H9 (cell line): ENCODE results near the gene EMC8. TPM values are rescaled to one million over a fixed set of nuclear protein-coding genes. Genes with fewer than 3 reads are reported as not detected.

Experiments used
- DNase-seq: peaks from one replicate; pipeline ENCODE4 v3.0.0-alpha.2; 2017
- H2AFZ ChIP-seq: one replicate; pipeline ENCODE4 v1.6.1; 2013; ENCODE audit warnings: mild to moderate bottlenecking, low read length, control low read depth, moderate library complexity
- H2AK5ac ChIP-seq: 2 replicates; pipeline ENCODE4 v1.6.1; 2013; ENCODE audit warnings: low read length, control low read depth, mixed read lengths; ENCODE audit not compliant: insufficient read length
- H2BK120ac ChIP-seq: one replicate; pipeline ENCODE4 v1.6.1; 2013; ENCODE audit warnings: low read depth, mild to moderate bottlenecking, low read length, control low read depth, inconsistent platforms; ENCODE audit not compliant: poor library complexity, severe bottlenecking
- H2BK12ac ChIP-seq: 2 replicates; pipeline ENCODE4 v1.6.1; 2013; ENCODE audit warnings: low read length, control low read depth, mixed read lengths, low read depth; ENCODE audit not compliant: insufficient read length
- H2BK15ac ChIP-seq: 2 replicates; pipeline ENCODE4 v1.6.1; 2013; ENCODE audit warnings: low read depth, low read length, control low read depth
- H2BK20ac ChIP-seq: one replicate; pipeline ENCODE4 v1.6.1; 2013; ENCODE audit warnings: low read depth, mild to moderate bottlenecking, low read length, control low read depth, inconsistent platforms; ENCODE audit not compliant: poor library complexity, severe bottlenecking
- H2BK5ac ChIP-seq: 2 replicates; pipeline ENCODE4 v1.6.1; 2013; ENCODE audit warnings: low read length, control low read depth, mixed read lengths; ENCODE audit not compliant: insufficient read length
- H3K14ac ChIP-seq: 2 replicates; pipeline ENCODE4 v1.6.1; 2013; ENCODE audit warnings: low read length, control low read depth; ENCODE audit not compliant: insufficient read depth
- H3K18ac ChIP-seq: 2 replicates; pipeline ENCODE4 v1.6.1; 2013; ENCODE audit warnings: low read depth, mild to moderate bottlenecking, mixed read lengths, low read length, control low read depth; ENCODE audit not compliant: insufficient read length
- H3K23ac ChIP-seq: 2 replicates; pipeline ENCODE4 v1.6.1; 2013; ENCODE audit warnings: low read length, control low read depth, mixed read lengths, low read depth; ENCODE audit not compliant: insufficient read length
- H3K23me2 ChIP-seq: 2 replicates; pipeline ENCODE4 v1.6.1; 2013; ENCODE audit warnings: low read depth, mild to moderate bottlenecking, mixed read lengths, low read length, control low read depth; ENCODE audit not compliant: insufficient read length, poor library complexity, severe bottlenecking
- H3K27ac ChIP-seq: 2 replicates; pipeline ENCODE4 v1.5.1; 2013; ENCODE audit warnings: low read length, control low read depth, mixed read lengths, low read depth; ENCODE audit not compliant: insufficient read length
- H3K27me3 ChIP-seq: 2 replicates; pipeline ENCODE4 v1.6.1; 2013; ENCODE audit warnings: low read length, control low read depth, inconsistent platforms; ENCODE audit not compliant: insufficient read depth
- H3K4ac ChIP-seq: 2 replicates; pipeline ENCODE4 v1.6.1; 2013; ENCODE audit warnings: low read depth, mild to moderate bottlenecking, control low read depth, inconsistent platforms, low read length, moderate library complexity
- H3K4me1 ChIP-seq: 2 replicates; pipeline ENCODE4 v1.6.1; 2013; ENCODE audit warnings: low read length, control low read depth, inconsistent platforms; ENCODE audit not compliant: insufficient read depth
- H3K4me2 ChIP-seq: 2 replicates; pipeline ENCODE4 v1.6.1; 2013; ENCODE audit warnings: low read length, control low read depth, mixed read lengths; ENCODE audit not compliant: insufficient read length, insufficient read depth
- H3K56ac ChIP-seq: 2 replicates; pipeline ENCODE4 v1.6.1; 2013; ENCODE audit warnings: low read depth, mild to moderate bottlenecking, mixed read lengths, low read length, control low read depth; ENCODE audit not compliant: insufficient read length
- H3K79me1 ChIP-seq: 2 replicates; pipeline ENCODE4 v1.6.1; 2013; ENCODE audit warnings: low read depth, mild to moderate bottlenecking, moderate library complexity, low read length, control low read depth, inconsistent platforms; ENCODE audit not compliant: insufficient read depth, poor library complexity, severe bottlenecking
- H3K79me2 ChIP-seq: 2 replicates; pipeline ENCODE4 v1.6.1; 2013; ENCODE audit warnings: low read length, control low read depth, inconsistent platforms; ENCODE audit not compliant: insufficient read depth
- H3K9ac ChIP-seq: 2 replicates; pipeline ENCODE4 v1.6.1; 2013; ENCODE audit warnings: low read length, control low read depth, mixed read lengths; ENCODE audit not compliant: insufficient read length; ENCODE audit errors: extremely low read depth
- H3K9me3 ChIP-seq: one replicate; pipeline ENCODE4 v1.6.1; 2013; ENCODE audit warnings: low read depth, low read length, inconsistent platforms; ENCODE audit not compliant: control insufficient read depth
- H3T11ph ChIP-seq: one replicate; pipeline ENCODE4 v1.6.1; 2013; ENCODE audit warnings: mild to moderate bottlenecking, low read length, control low read depth, inconsistent platforms
- H4K20me1 ChIP-seq: one replicate; pipeline ENCODE4 v1.6.1; 2013; ENCODE audit not compliant: control insufficient read depth, insufficient read length, insufficient read depth
- H4K5ac ChIP-seq: 2 replicates; pipeline ENCODE4 v1.6.1; 2013; ENCODE audit warnings: low read depth, mild to moderate bottlenecking, mixed read lengths, low read length, control low read depth; ENCODE audit not compliant: insufficient read length
- H4K8ac ChIP-seq: replicated peaks from 2 replicates; pipeline ENCODE4 v1.6.1; 2013; ENCODE audit warnings: low read length, control low read depth, mixed read lengths, low read depth; ENCODE audit not compliant: insufficient read length
- H4K91ac ChIP-seq: 2 replicates; pipeline ENCODE4 v1.6.1; 2013; ENCODE audit warnings: low read depth, mild to moderate bottlenecking, moderate library complexity, mixed read lengths, low read length, control low read depth; ENCODE audit not compliant: insufficient read length
- H3K27ac Mint-ChIP-seq, 3 experiments: 2 replicates in 2 of 3; 3 replicates in 1 of 3; pipeline ENCODE4 v1.8.0; 2020 to 2021; ENCODE audit warnings: mixed read lengths in 3 of 3, mild to moderate bottlenecking in 1 of 3, moderate library complexity in 1 of 3
- H3K27me3 Mint-ChIP-seq: 2 replicates; pipeline ENCODE4 v1.8.0; 2021; ENCODE audit warnings: low read depth, mild to moderate bottlenecking, moderate library complexity, mixed read lengths
- H3K36me3 Mint-ChIP-seq, 3 experiments: 2 replicates in 2 of 3; 3 replicates in 1 of 3; pipeline ENCODE4 v1.8.0; 2020 to 2021; ENCODE audit warnings: low read depth in 3 of 3, mixed read lengths in 3 of 3; ENCODE audit not compliant: insufficient read depth in 1 of 3
- H3K4me1 Mint-ChIP-seq, 2 experiments: 2 replicates each; pipeline ENCODE4 v1.8.0; 2020; ENCODE audit warnings: mixed read lengths in 2 of 2
- H3K4me3 Mint-ChIP-seq, 2 experiments: 2 replicates in 1 of 2; 3 replicates in 1 of 2; pipeline ENCODE4 v1.8.0; 2020 to 2021; ENCODE audit warnings: mild to moderate bottlenecking in 2 of 2, mixed read lengths in 2 of 2, moderate library complexity in 1 of 2
- H3K9me3 Mint-ChIP-seq, 2 experiments: 2 replicates in 1 of 2; 3 replicates in 1 of 2; pipeline ENCODE4 v1.8.0; 2020; ENCODE audit warnings: mild to moderate bottlenecking in 2 of 2, mixed read lengths in 2 of 2, moderate library complexity in 1 of 2
- WGBS: extraction: QIAGEN DNeasy Blood & Tissue Kit; methylation state at CpG from one replicate; pipeline ENCODE4 v1.1.7; 2013; ENCODE audit warnings: missing lambda C conversion rate, low lambda C conversion rate, mixed read lengths; ENCODE audit not compliant: insufficient read length; ENCODE audit errors: extremely low coverage; 5-methylcytosine and 5-hydroxymethylcytosine counted together
- microRNA-seq: library from miRNA; unstranded; fragments of <30 nt; microRNA quantifications from one replicate; pipeline ENCODE4, GENCODE V29; 2020; ENCODE audit warnings: borderline microRNAs expressed
- total RNA-seq: library from RNA; stranded (reverse); gene quantifications from 2 replicates; pipeline ENCODE4 v1.2.1, GENCODE V29; 2021
- TF ChIP-seq, protein P1 (sequence below): fragments of 200-600 bp; sonication (generic); conservative IDR thresholded peaks from 3 replicates; pipeline ENCODE4 v1.8.0; 2021; ENCODE audit warnings: antibody characterized with exemption, mild to moderate bottlenecking

EMC8 gene
- total RNA-seq, 1 experiment from 2014 or later: 52.3 TPM

DNA sequence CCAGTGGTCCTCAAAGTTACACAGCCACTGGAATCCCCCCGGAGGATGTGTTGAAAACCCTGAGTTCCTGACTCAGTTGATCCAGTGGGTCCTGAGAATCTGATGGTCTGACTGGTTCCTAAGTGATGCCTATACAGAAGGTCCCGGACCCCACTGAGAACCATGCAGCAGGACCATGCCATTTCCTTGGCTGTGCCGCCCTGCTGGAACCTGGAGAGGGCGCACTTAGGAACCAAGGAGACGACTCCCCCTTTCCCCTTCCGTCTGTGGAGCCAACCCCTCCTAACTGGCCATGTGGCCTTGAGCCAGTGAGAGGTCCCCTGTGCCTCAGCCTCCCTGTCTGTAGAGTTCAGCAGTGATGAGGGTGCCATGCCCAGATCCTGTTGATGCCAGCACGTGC, 70.5 kb downstream of the EMC8 start:
- H3K36me3 Mint-ChIP-seq: no peaks in the 10 kb centered on the region; a peak in 1 of 7 replicates
- peak; percentile 67 for DNase-seq
- no CpG with 5 or more reads among the region's 7 CpGs for WGBS

More for the DNA sequence above, 70.5 kb downstream of the EMC8 start:
- Histone ChIP-seq H3K79me2 (no peaks in the 10 kb centered on the region), H3K4ac (no peak overlapping the region), H3K18ac (no peak overlapping the region), H3T11ph (no peak overlapping the region), H2AK5ac (no peak overlapping the region), H2BK15ac (no peak overlapping the region), H3K23ac (no peak overlapping the region), H4K20me1 (no peaks in the 10 kb centered on the region), H2BK120ac (no peak overlapping the region), H3K4me1 (no peaks in the 10 kb centered on the region), H3K14ac (no peak overlapping the region), H2BK20ac (no peak overlapping the region), H2BK12ac (no peak overlapping the region), H3K9me3 (no peaks in the 10 kb centered on the region), H3K56ac (no peak overlapping the region), H4K8ac (no peak overlapping the region), H3K9ac (no peak overlapping the region), H2AFZ (no peak overlapping the region), H4K5ac (no peak overlapping the region), H3K79me1 (no peaks in the 10 kb centered on the region), H3K4me2 (no peak overlapping the region), H4K91ac (no peak overlapping the region), H2BK5ac (no peak overlapping the region), H3K27ac (no peak overlapping the region), H3K23me2 (no peaks in the 10 kb centered on the region), H3K27me3 (no peaks in the 10 kb centered on the region)
- H3K27ac Mint-ChIP-seq: no peak overlapping the region
- no peaks in the 10 kb centered on the region; a peak in 1 of 5 replicates for H3K9me3 Mint-ChIP-seq
- peaks cover 12 to 18% of the 10 kb centered on the region in 2 experiments for H3K4me1 Mint-ChIP-seq
- no peak overlapping the region for H3K4me3 Mint-ChIP-seq
- TF ChIP-seq, protein P1, sequence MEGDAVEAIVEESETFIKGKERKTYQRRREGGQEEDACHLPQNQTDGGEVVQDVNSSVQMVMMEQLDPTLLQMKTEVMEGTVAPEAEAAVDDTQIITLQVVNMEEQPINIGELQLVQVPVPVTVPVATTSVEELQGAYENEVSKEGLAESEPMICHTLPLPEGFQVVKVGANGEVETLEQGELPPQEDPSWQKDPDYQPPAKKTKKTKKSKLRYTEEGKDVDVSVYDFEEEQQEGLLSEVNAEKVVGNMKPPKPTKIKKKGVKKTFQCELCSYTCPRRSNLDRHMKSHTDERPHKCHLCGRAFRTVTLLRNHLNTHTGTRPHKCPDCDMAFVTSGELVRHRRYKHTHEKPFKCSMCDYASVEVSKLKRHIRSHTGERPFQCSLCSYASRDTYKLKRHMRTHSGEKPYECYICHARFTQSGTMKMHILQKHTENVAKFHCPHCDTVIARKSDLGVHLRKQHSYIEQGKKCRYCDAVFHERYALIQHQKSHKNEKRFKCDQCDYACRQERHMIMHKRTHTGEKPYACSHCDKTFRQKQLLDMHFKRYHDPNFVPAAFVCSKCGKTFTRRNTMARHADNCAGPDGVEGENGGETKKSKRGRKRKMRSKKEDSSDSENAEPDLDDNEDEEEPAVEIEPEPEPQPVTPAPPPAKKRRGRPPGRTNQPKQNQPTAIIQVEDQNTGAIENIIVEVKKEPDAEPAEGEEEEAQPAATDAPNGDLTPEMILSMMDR: peak; percentile 74
- peaks cover 3% of the 10 kb centered on the region; the same call in 1 of the 2 replicates for H3K27me3 Mint-ChIP-seq

Small RNA genes lying within 50 kb of the gene (microRNA-seq; reads per million reads assigned to microRNA genes)
- 0.46 reads per million for gene MIR1910

Other genes with a start within 250 kb of the EMC8 start
- 123 and 125 TPM in 2 replicates for gene GSE1, start 186.2 kb downstream of the EMC8 start, total RNA-seq
- gene GINS2, start 110.6 kb downstream of the EMC8 start, total RNA-seq: 52.7 and 53.2 TPM in 2 replicates
- 4.9 and 5.6 TPM in 2 replicates for gene C16orf74, start 48.4 kb downstream of the EMC8 start, total RNA-seq
- 506 and 520 TPM in 2 replicates for gene COX4I1, start 151 bp upstream of the EMC8 start, total RNA-seq
- 0.28 TPM in 1 of 2 replicates, not detected in the other for gene IRF8, start 99.6 kb upstream of the EMC8 start, total RNA-seq